GM23338 (cell line): ENCODE results near the gene EGR1. TPM values are rescaled to one million over a fixed set of nuclear protein-coding genes. Genes with fewer than 3 reads are reported as not detected.

ENCODE experiments used
- ATAC-seq: fragments of 200-7000 bp; cut with Tn5 transposase; 3 replicates; pipeline ENCODE4 v1.9.1; 2020
- DNase-seq: peaks from one replicate; pipeline ENCODE4 v3.0.0-alpha.2; 2015; ENCODE audit warnings: low spot score
- H2AFZ ChIP-seq: fragments of 200-600 bp; sonication (generic); 2 replicates; pipeline ENCODE4 v1.8.0; 2016; ENCODE audit warnings: antibody characterized with exemption, mild to moderate bottlenecking, moderate library complexity
- H3F3A ChIP-seq: fragments of 200-600 bp; sonication (generic); replicated peaks from 2 replicates; pipeline ENCODE4 v1.8.0; 2017; ENCODE audit warnings: antibody characterized with exemption, mixed run types, low read depth
- H3K27ac ChIP-seq: fragments of 200-600 bp; sonication (generic); 2 replicates; pipeline ENCODE4 v1.6.1; 2016; ENCODE audit warnings: low read depth
- H3K27me3 ChIP-seq: fragments of 200-600 bp; sonication (generic); 2 replicates; pipeline ENCODE4 v1.8.0; 2016; ENCODE audit warnings: mild to moderate bottlenecking, mixed run types, moderate library complexity; ENCODE audit not compliant: insufficient read depth
- H3K36me3 ChIP-seq: fragments of 200-600 bp; sonication (generic); 2 replicates; pipeline ENCODE4 v1.8.0; 2016; ENCODE audit warnings: mild to moderate bottlenecking; ENCODE audit not compliant: insufficient read depth
- H3K4me1 ChIP-seq: fragments of 200-600 bp; sonication (generic); 2 replicates; pipeline ENCODE4 v1.8.0; 2016; ENCODE audit warnings: mild to moderate bottlenecking, moderate library complexity; ENCODE audit not compliant: insufficient read depth
- H3K4me2 ChIP-seq: fragments of 200-600 bp; sonication (generic); 2 replicates; pipeline ENCODE4 v1.7.1; 2017; ENCODE audit warnings: mixed run types
- H3K4me3 ChIP-seq: fragments of 200-600 bp; sonication (generic); 2 replicates; pipeline ENCODE4 v1.6.1; 2016; ENCODE audit warnings: mixed run types
- H3K79me2 ChIP-seq: fragments of 200-600 bp; sonication (generic); replicated peaks from 2 replicates; pipeline ENCODE4 v1.8.0; 2017; ENCODE audit warnings: mild to moderate bottlenecking; ENCODE audit not compliant: insufficient read depth
- H3K9me2 ChIP-seq: fragments of 200-600 bp; sonication (generic); 2 replicates; pipeline ENCODE4 v1.8.0; 2017; ENCODE audit not compliant: insufficient read depth
- H4K20me1 ChIP-seq: fragments of 200-600 bp; sonication (generic); replicated peaks from 2 replicates; pipeline ENCODE4 v1.8.0; 2017; ENCODE audit warnings: mild to moderate bottlenecking; ENCODE audit not compliant: insufficient read depth
- H3K27ac Mint-ChIP-seq: 2 replicates; pipeline ENCODE4 v1.8.0; 2020; ENCODE audit warnings: inconsistent platforms, mild to moderate bottlenecking, moderate library complexity, mixed read lengths
- H3K27me3 Mint-ChIP-seq: 3 replicates; pipeline ENCODE4 v1.8.0; 2022; ENCODE audit warnings: low read depth, mild to moderate bottlenecking, moderate library complexity, mixed read lengths, inconsistent platforms; ENCODE audit not compliant: insufficient read depth, poor library complexity
- H3K36me3 Mint-ChIP-seq: 3 replicates; pipeline ENCODE4 v1.8.0; 2021; ENCODE audit warnings: low read depth, mild to moderate bottlenecking, inconsistent platforms, moderate library complexity, mixed read lengths
- H3K4me1 Mint-ChIP-seq: 3 replicates; pipeline ENCODE4 v1.8.0; 2020; ENCODE audit warnings: mild to moderate bottlenecking, inconsistent platforms, mixed read lengths
- H3K4me3 Mint-ChIP-seq: 3 replicates; pipeline ENCODE4 v1.8.0; 2021; ENCODE audit warnings: moderate library complexity, mild to moderate bottlenecking, inconsistent platforms, mixed read lengths
- H3K9me3 Mint-ChIP-seq: 3 replicates; pipeline ENCODE4 v1.8.0; 2020; ENCODE audit warnings: moderate library complexity, mild to moderate bottlenecking, inconsistent platforms, mixed read lengths
- CREB1 ChIP-seq: fragments of 250-450 bp; sonication (Bioruptor Pico); IDR thresholded peaks from 2 replicates; pipeline ENCODE4 v1.5.0; 2020; ENCODE audit warnings: low read depth, mild to moderate bottlenecking, moderate library complexity
- EZH2phosphoT487 ChIP-seq: fragments of 200-600 bp; sonication (generic); IDR thresholded peaks from one replicate; pipeline ENCODE4 v1.8.1; 2018; ENCODE audit warnings: antibody characterized with exemption; ENCODE audit not compliant: unreplicated experiment
- JUNB ChIP-seq: IDR thresholded peaks from one replicate; pipeline ENCODE4 v1.6.1; 2016; ENCODE audit warnings: antibody characterized with exemption; ENCODE audit not compliant: unreplicated experiment
- NANOG ChIP-seq: IDR thresholded peaks from 2 replicates; pipeline ENCODE4 v1.6.1; 2016; ENCODE audit warnings: antibody characterized with exemption, borderline replicate concordance
- POLR2AphosphoS5 ChIP-seq: IDR thresholded peaks from 2 replicates; pipeline ENCODE4 v1.6.1; 2016; ENCODE audit warnings: antibody characterized with exemption, low read depth
- STAT1 ChIP-seq: IDR thresholded peaks from one replicate; pipeline ENCODE4 v1.6.1; 2016; ENCODE audit warnings: antibody characterized with exemption; ENCODE audit not compliant: unreplicated experiment
- ZNF114 ChIP-seq: fragments of 250-450 bp; sonication (Bioruptor Pico); IDR thresholded peaks from 2 replicates; pipeline ENCODE4 v1.5.0; 2020; ENCODE audit warnings: mild to moderate bottlenecking, moderate library complexity
- ZNF331 ChIP-seq: fragments of 250-450 bp; sonication (Bioruptor Pico); IDR thresholded peaks from 2 replicates; pipeline ENCODE4 v1.5.0; 2020; ENCODE audit warnings: low read depth, mild to moderate bottlenecking, moderate library complexity
- ZNF462 ChIP-seq: fragments of 250-450 bp; sonication (Bioruptor Pico); IDR thresholded peaks from 2 replicates; pipeline ENCODE4 v1.5.0; 2020; ENCODE audit warnings: mild to moderate bottlenecking, moderate library complexity
- polyA plus RNA-seq: library from polyadenylated mRNA; unstranded; fragments of >200 nt; fragmentation: Nextera tagmentation; extraction: Ambion mirVana; gene quantifications from 2 replicates; pipeline ENCODE4 v1.2.1, GENCODE V29; 2016
- total RNA-seq: library from RNA; depleted of rRNA; stranded (reverse); fragments of >200 nt; shearing (Covaris generic); gene quantifications from 2 replicates; pipeline ENCODE4 v1.2.3, GENCODE V29; 2014
- TF ChIP-seq, protein P1 (sequence below), 2 experiments: fragments of 200-600 bp in 1 of 2; sonication (generic) in 1 of 2; conservative IDR thresholded peaks; 2 replicates each; pipeline versions ENCODE4 v1.5.1 to v1.6.1; 2016 to 2017; ENCODE audit warnings: antibody characterized with exemption in 2 of 2, low read depth in 2 of 2, mild to moderate bottlenecking in 2 of 2, moderate library complexity in 1 of 2
- TF ChIP-seq, protein P2 (sequence below): IDR thresholded peaks from 2 replicates; pipeline ENCODE4 v1.6.1; 2016; ENCODE audit warnings: antibody characterized with exemption

Gene EGR1
- total and polyA plus RNA-seq, 2 experiments from 2014 or later, result 13.5 to 60.3 TPM

GRCh38 chr5:138453590-138453989 lies 11.7 kb upstream of the EGR1 start:
- H3K27ac Mint-ChIP-seq, result no peak overlapping the region
- DNase-seq (no peak), ATAC-seq (no peak)
- no peak overlapping the region for H3K27ac ChIP-seq
- H3K9me3 Mint-ChIP-seq, result no peaks in the 10 kb centered on the region
- H3K27me3 Mint-ChIP-seq, result peaks cover 16% of the 10 kb centered on the region
- no peak overlapping the region for H2AFZ ChIP-seq
- H3F3A ChIP-seq, result no peaks in the 10 kb centered on the region
- H3K79me2 ChIP-seq, result no peaks in the 10 kb centered on the region
- no peaks in the 10 kb centered on the region for H3K36me3 Mint-ChIP-seq
- H4K20me1 ChIP-seq, result no peaks in the 10 kb centered on the region
- peaks cover 5% of the 10 kb centered on the region; the same call in 1 of the 2 replicates for H3K4me1 ChIP-seq
- no peak overlapping the region for H3K4me3 Mint-ChIP-seq
- no peaks in the 10 kb centered on the region for H3K36me3 ChIP-seq
- H3K4me2 ChIP-seq, result no peak overlapping the region
- TF ChIP-seq ZNF114 (CRISPR knock-in tag), result no peak
- no peak for TF ChIP-seq JUNB
- TF ChIP-seq NANOG, result no peak
- TF ChIP-seq ZNF331, result no peak
- no peaks in the 10 kb centered on the region for H3K9me2 ChIP-seq
- no peak overlapping the region for H3K4me3 ChIP-seq
- no peaks in the 10 kb centered on the region for H3K27me3 ChIP-seq
- H3K4me1 Mint-ChIP-seq, result peaks cover 30% of the 10 kb centered on the region

- H3K79me2 ChIP-seq, result no peaks in the 10 kb centered on the region
- Mint-ChIP-seq H3K4me1 (peaks cover 29% of the 10 kb centered on the region), H3K36me3 (no peaks in the 10 kb centered on the region), H3K4me3 (no peak overlapping the region), H3K27me3 (peaks cover 15% of the 10 kb centered on the region), H3K9me3 (no peaks in the 10 kb centered on the region), H3K27ac (no peak overlapping the region)
- H2AFZ ChIP-seq, result no peak overlapping the region
- H3F3A ChIP-seq, result no peaks in the 10 kb centered on the region
- no peak for ATAC-seq
- no peaks in the 10 kb centered on the region for H3K27me3 ChIP-seq
- no peak overlapping the region for H3K4me2 ChIP-seq
- no peak for DNase-seq
- H4K20me1 ChIP-seq, result no peaks in the 10 kb centered on the region
- H3K4me3 ChIP-seq, result no peak overlapping the region
- no peaks in the 10 kb centered on the region for H3K9me2 ChIP-seq
- H3K27ac ChIP-seq, result no peak overlapping the region
- peaks cover 5% of the 10 kb centered on the region; the same call in 1 of the 2 replicates for H3K4me1 ChIP-seq
- H3K36me3 ChIP-seq, result no peaks in the 10 kb centered on the region
- TF ChIP-seq ZNF331, result no peak
- no peak for TF ChIP-seq EZH2phosphoT487
- no peak for TF ChIP-seq ZNF462 (CRISPR knock-in tag)
- TF ChIP-seq, protein P1, sequence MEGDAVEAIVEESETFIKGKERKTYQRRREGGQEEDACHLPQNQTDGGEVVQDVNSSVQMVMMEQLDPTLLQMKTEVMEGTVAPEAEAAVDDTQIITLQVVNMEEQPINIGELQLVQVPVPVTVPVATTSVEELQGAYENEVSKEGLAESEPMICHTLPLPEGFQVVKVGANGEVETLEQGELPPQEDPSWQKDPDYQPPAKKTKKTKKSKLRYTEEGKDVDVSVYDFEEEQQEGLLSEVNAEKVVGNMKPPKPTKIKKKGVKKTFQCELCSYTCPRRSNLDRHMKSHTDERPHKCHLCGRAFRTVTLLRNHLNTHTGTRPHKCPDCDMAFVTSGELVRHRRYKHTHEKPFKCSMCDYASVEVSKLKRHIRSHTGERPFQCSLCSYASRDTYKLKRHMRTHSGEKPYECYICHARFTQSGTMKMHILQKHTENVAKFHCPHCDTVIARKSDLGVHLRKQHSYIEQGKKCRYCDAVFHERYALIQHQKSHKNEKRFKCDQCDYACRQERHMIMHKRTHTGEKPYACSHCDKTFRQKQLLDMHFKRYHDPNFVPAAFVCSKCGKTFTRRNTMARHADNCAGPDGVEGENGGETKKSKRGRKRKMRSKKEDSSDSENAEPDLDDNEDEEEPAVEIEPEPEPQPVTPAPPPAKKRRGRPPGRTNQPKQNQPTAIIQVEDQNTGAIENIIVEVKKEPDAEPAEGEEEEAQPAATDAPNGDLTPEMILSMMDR (conservative IDR thresholded peaks at IDR 0.05; ENCODE audit: low read depth in 2 of 2), result no peak
- TF ChIP-seq STAT1, result no peak
- no peak for TF ChIP-seq POLR2AphosphoS5
- TF ChIP-seq, protein P2, sequence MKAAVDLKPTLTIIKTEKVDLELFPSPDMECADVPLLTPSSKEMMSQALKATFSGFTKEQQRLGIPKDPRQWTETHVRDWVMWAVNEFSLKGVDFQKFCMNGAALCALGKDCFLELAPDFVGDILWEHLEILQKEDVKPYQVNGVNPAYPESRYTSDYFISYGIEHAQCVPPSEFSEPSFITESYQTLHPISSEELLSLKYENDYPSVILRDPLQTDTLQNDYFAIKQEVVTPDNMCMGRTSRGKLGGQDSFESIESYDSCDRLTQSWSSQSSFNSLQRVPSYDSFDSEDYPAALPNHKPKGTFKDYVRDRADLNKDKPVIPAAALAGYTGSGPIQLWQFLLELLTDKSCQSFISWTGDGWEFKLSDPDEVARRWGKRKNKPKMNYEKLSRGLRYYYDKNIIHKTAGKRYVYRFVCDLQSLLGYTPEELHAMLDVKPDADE, result no peak
- no peak for TF ChIP-seq CREB1 (CRISPR knock-in tag)
These were observed 11.2 kb upstream of the EGR1 start for GRCh38 chr5:138454121-138454520.
